ENCODE measurements around the gene CYLC2.

The CYLC2 gene

GRCh38 chr9:102995033-102995432 lies at the start of gene CYLC2:
Gene CYLC2 (plus strand): TSS chr9:102995333. CDS start chr9:102995381, 48 bp downstream.
- no peaks in the 10 kb centered on the region for H3K9me3 ChIP-seq
- H3K9ac ChIP-seq, result no peak within 1 kb of the TSS
- TF ChIP-seq Cebpa-rat (IDR thresholded peaks at IDR 0.05), result no peak
- H4K20me1 ChIP-seq, result no peaks in the 10 kb centered on the region
- no peaks in the 10 kb centered on the region for H3K4me1 ChIP-seq
- no peak within 1 kb of the TSS for H3K27ac ChIP-seq
- no peak within 1 kb of the TSS for H3K4me2 ChIP-seq
- H3K4me3 ChIP-seq, result no peak within 1 kb of the TSS
- H3K36me3 ChIP-seq, result no peaks in the 10 kb centered on the region
- no peaks in the 10 kb centered on the region for H3K27me3 ChIP-seq

- no peak overlapping the region for H3K4me2 ChIP-seq
- no peak overlapping the region for H3K27ac ChIP-seq
- H3K36me3 ChIP-seq, result no peaks in the 10 kb centered on the region
- TF ChIP-seq Cebpa-rat (IDR thresholded peaks at IDR 0.05), result no peak
- no peaks in the 10 kb centered on the region for H4K20me1 ChIP-seq
- no peak overlapping the region for H3K9ac ChIP-seq
- H3K4me1 ChIP-seq, result no peaks in the 10 kb centered on the region
- no peak overlapping the region for H3K4me3 ChIP-seq
- no peaks in the 10 kb centered on the region for H3K27me3 ChIP-seq
- no peaks in the 10 kb centered on the region for H3K9me3 ChIP-seq
These were observed 44.8 kb upstream of the CYLC2 start for GRCh38 chr9:102950346-102950745.

- no peak overlapping the region for H3K9ac ChIP-seq
- H3K36me3 ChIP-seq, result no peaks in the 10 kb centered on the region
- peaks cover 16% of the 10 kb centered on the region for H3K9me3 ChIP-seq
- H3K27ac ChIP-seq, result no peak overlapping the region
- TF ChIP-seq Cebpa-rat (IDR thresholded peaks at IDR 0.05), result no peak
- H3K4me2 ChIP-seq, result no peak overlapping the region
- H3K4me1 ChIP-seq, result no peaks in the 10 kb centered on the region
- H4K20me1 ChIP-seq, result no peaks in the 10 kb centered on the region
- no peak overlapping the region for H3K4me3 ChIP-seq
- H3K27me3 ChIP-seq, result no peaks in the 10 kb centered on the region
These were observed 28.1 kb upstream of the CYLC2 start for GRCh38 chr9:102966999-102967398.

- Histone ChIP-seq H3K4me2 (no peak overlapping the region), H3K4me3 (no peak overlapping the region), H3K27ac (no peak overlapping the region), H3K36me3 (no peaks in the 10 kb centered on the region), H3K27me3 (no peaks in the 10 kb centered on the region), H3K9ac (no peak overlapping the region), H3K4me1 (no peaks in the 10 kb centered on the region), H3K9me3 (peaks cover 16% of the 10 kb centered on the region), H4K20me1 (no peaks in the 10 kb centered on the region)
- TF ChIP-seq Cebpa-rat (IDR thresholded peaks at IDR 0.05), result no peak
These were observed 27.2 kb upstream of the CYLC2 start for GRCh38 chr9:102967979-102968378.

- H3K9ac ChIP-seq, result no peak overlapping the region
- H4K20me1 ChIP-seq, result no peaks in the 10 kb centered on the region
- H3K4me2 ChIP-seq, result no peak overlapping the region
- no peak overlapping the region for H3K4me3 ChIP-seq
- no peaks in the 10 kb centered on the region for H3K27me3 ChIP-seq
- H3K27ac ChIP-seq, result no peak overlapping the region
- H3K36me3 ChIP-seq, result no peaks in the 10 kb centered on the region
- TF ChIP-seq Cebpa-rat (IDR thresholded peaks at IDR 0.05), result no peak
- H3K9me3 ChIP-seq, result peaks cover 13% of the 10 kb centered on the region
- no peaks in the 10 kb centered on the region for H3K4me1 ChIP-seq
These were observed 22.4 kb upstream of the CYLC2 start for GRCh38 chr9:102972780-102973179.

- no peak overlapping the region for H3K4me2 ChIP-seq
- H3K27me3 ChIP-seq, result no peaks in the 10 kb centered on the region
- no peak overlapping the region for H3K4me3 ChIP-seq
- H3K4me1 ChIP-seq, result no peaks in the 10 kb centered on the region
- no peaks in the 10 kb centered on the region for H4K20me1 ChIP-seq
- H3K36me3 ChIP-seq, result no peaks in the 10 kb centered on the region
- no peak overlapping the region for H3K27ac ChIP-seq
- peaks cover 9% of the 10 kb centered on the region for H3K9me3 ChIP-seq
- no peak overlapping the region for H3K9ac ChIP-seq
- TF ChIP-seq Cebpa-rat (IDR thresholded peaks at IDR 0.05), result no peak
These were observed 20.6 kb upstream of the CYLC2 start for GRCh38 chr9:102974530-102974929.

- Histone ChIP-seq H3K27ac (no peak overlapping the region), H3K27me3 (no peaks in the 10 kb centered on the region), H3K4me2 (no peak overlapping the region), H3K4me3 (no peak overlapping the region), H3K9me3 (peaks cover 9% of the 10 kb centered on the region), H4K20me1 (no peaks in the 10 kb centered on the region), H3K9ac (no peak overlapping the region), H3K4me1 (no peaks in the 10 kb centered on the region), H3K36me3 (no peaks in the 10 kb centered on the region)
- TF ChIP-seq Cebpa-rat (IDR thresholded peaks at IDR 0.05), result no peak
These were observed 19.9 kb upstream of the CYLC2 start for GRCh38 chr9:102975251-102975650.

- Histone ChIP-seq H3K9ac (no peak overlapping the region), H3K4me3 (no peak overlapping the region), H3K4me1 (no peaks in the 10 kb centered on the region), H4K20me1 (no peaks in the 10 kb centered on the region), H3K27me3 (no peaks in the 10 kb centered on the region), H3K27ac (no peak overlapping the region), H3K9me3 (no peaks in the 10 kb centered on the region), H3K4me2 (no peak overlapping the region), H3K36me3 (no peaks in the 10 kb centered on the region)
- no peak for TF ChIP-seq Cebpa-rat (IDR thresholded peaks at IDR 0.05)
These were observed 9.8 kb upstream of the CYLC2 start for GRCh38 chr9:102985162-102985895.

- no peaks in the 10 kb centered on the region for H3K4me1 ChIP-seq
- no peaks in the 10 kb centered on the region for H3K9me3 ChIP-seq
- H3K36me3 ChIP-seq, result no peaks in the 10 kb centered on the region
- H3K4me3 ChIP-seq, result no peak overlapping the region
- H3K27me3 ChIP-seq, result no peaks in the 10 kb centered on the region
- H4K20me1 ChIP-seq, result no peaks in the 10 kb centered on the region
- no peak overlapping the region for H3K27ac ChIP-seq
- no peak for TF ChIP-seq Cebpa-rat (IDR thresholded peaks at IDR 0.05)
- no peak overlapping the region for H3K9ac ChIP-seq
- H3K4me2 ChIP-seq, result no peak overlapping the region
These were observed 8.7 kb upstream of the CYLC2 start for GRCh38 chr9:102986425-102986824.

- Histone ChIP-seq H3K36me3 (no peaks in the 10 kb centered on the region), H3K4me2 (no peak overlapping the region), H3K4me1 (no peaks in the 10 kb centered on the region), H3K27ac (no peak overlapping the region), H3K27me3 (no peaks in the 10 kb centered on the region), H4K20me1 (no peaks in the 10 kb centered on the region), H3K4me3 (no peak overlapping the region), H3K9me3 (no peaks in the 10 kb centered on the region), H3K9ac (no peak overlapping the region)
- TF ChIP-seq Cebpa-rat (IDR thresholded peaks at IDR 0.05), result peak; percentile 25; the same call in 1 of the 2 replicates
These were observed 8.6 kb downstream of the CYLC2 start for GRCh38 chr9:103003689-103004088.

GRCh38 chr9:103014242-103014641 lies 19.1 kb downstream of the CYLC2 start:
- TF ChIP-seq Cebpa-rat (IDR thresholded peaks at IDR 0.05), result 0 out of 2 replicates have a peak, but pooled peaks have one; percentile 15
- H3K4me2 ChIP-seq, result no peak overlapping the region
- H4K20me1 ChIP-seq, result no peaks in the 10 kb centered on the region
- no peaks in the 10 kb centered on the region for H3K4me1 ChIP-seq
- no peak overlapping the region for H3K27ac ChIP-seq
- no peaks in the 10 kb centered on the region for H3K36me3 ChIP-seq
- H3K9me3 ChIP-seq, result no peaks in the 10 kb centered on the region
- H3K27me3 ChIP-seq, result no peaks in the 10 kb centered on the region
- no peak overlapping the region for H3K4me3 ChIP-seq
- H3K9ac ChIP-seq, result no peak overlapping the region
